Thyroid gland (tissue), 4 donors: ENCODE measurements around the gene UBALD2.

Source experiments
- CTCF ChIP-seq, 6 experiments: fragments of 200-600 bp in 3 of 6; fragments of 450-650 bp in 3 of 6; sonication (generic) in 3 of 6; IDR thresholded peaks; one replicate each; pipeline ENCODE4 v1.5.1; 2016 to 2019; ENCODE audit warnings: antibody characterized with exemption in 6 of 6, mild to moderate bottlenecking in 2 of 6, inconsistent platforms in 1 of 6, moderate library complexity in 1 of 6
- POLR2A ChIP-seq, 2 donors: fragments of 450-650 bp; IDR thresholded peaks; one replicate each; pipeline ENCODE4 v1.6.1; 2017; ENCODE audit warnings: antibody characterized with exemption in 2 of 2, mild to moderate bottlenecking in 2 of 2, moderate library complexity in 1 of 2

GRCh38 chr17:76304226-76305134 lies 39.3 kb downstream of the UBALD2 start:
- no peak for TF ChIP-seq POLR2A (IDR thresholded peaks at IDR 0.05)
- TF ChIP-seq CTCF (IDR thresholded peaks at IDR 0.05), result no peak
